GM18520 (cell line): Measurements from ENCODE around the gene GOPC.
"Not testable (repeated sequence)": the region's sequence is repeated elsewhere in the genome, so short reads cannot be mapped to it uniquely, and the experiment has no call there.

Experiments
- ATAC-seq: cut with Tn5 transposase; IDR thresholded peaks from one replicate; pipeline ENCODE4 v1.9.1; 2021; ENCODE audit not compliant: unreplicated experiment

Gene GOPC

DNA sequence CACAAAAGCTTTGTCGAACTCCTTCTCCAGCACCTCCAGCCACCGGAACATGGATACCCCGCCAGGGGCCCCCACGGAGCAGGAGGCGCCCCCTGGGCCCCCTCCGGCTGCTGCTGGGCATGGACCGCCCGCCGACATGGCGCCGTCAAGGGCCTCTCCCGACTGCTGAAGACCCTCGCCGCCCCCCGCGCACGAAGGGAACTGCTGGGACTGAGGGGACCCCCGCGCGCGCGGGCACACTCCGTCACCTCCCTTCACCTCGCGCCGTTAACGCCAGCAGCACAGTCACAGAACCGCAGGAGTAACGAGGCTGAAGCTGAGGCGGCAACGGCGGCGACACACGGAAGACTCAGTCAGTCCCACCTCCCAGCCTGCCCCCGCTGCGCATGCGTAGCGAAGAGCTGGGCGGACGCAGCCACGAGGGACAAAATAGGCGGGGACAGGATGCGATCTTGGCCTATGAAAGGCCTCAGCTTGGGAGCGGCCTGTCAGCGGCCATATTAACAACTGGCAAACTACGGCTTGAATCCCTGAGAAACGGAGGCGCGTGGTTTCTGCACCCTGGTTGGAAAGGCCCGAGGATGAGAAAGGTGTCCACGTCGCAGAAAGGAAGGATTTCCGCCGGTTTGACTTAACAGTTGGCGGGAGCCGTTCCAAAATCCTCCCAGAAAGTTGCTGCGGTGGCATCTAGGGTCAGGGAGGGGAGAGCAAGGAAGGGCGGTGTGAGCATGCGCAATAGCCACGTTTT, at the start of gene GOPC:
TSS of gene GOPC (minus strand) at position 361 of the 748 bp plus-strand sequence. CDS start at position 138, 223 bp downstream.
- peak; percentile 87 for ATAC-seq

DNA sequence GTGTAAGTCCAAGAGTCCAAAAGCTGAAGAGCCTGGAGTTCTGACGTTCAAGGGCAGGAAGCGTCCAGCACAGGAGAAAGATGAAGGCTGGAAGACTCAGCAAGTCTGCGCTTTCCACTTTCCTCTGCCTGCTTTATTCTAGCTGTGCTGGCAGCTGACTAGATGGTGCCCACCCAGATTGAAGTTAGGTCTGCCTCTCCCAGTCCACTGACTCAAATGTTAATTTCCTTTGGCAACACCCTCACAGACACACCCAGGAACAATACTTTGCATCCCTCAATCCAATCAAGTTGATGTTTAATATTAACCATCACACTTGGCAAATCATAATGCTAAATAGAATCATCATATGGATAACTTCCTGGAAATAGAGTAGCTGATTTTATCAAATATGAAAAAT, 49.7 kb upstream of the GOPC start:
- ATAC-seq = not testable (repeated sequence)

DNA sequence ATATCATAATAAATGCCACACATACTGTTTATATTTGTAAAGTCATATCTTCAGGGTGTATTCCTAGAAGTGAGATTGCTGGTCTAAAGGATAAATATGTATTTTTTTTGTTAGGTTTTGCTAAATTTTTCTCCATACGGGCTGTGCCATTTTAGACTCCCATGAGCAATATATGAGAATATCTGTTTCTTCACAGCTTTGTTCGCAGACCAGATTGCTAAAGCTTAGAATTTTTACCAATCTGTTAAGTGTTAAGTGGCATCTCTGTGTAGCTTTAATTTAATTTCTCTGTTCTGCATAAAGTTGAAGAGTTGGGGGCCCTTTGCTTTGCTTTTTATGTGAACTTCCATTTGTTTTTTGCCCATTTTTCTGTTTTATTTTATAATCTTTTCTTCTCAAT, 40.7 kb upstream of the GOPC start:
- ATAC-seq = no peak

DNA sequence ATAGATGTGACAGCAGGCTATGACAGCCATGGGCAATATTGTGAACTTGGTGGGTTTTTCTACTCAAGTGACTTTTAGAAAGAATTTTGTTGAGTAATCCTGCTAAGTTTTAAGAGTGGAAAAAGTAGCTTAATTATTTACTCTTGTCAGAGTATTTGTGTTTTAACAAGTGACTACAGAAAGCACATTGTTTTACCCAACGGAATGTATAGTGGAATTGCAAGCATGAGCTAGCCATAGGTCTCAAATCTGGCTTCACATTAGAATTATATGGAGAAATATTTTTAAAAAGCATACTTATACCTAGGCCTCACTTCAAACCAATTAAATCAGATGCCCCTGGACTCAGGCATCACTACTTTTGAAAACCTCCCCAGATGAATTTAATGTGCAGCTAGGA, 35.5 kb upstream of the GOPC start:
- ATAC-seq = no peak

DNA sequence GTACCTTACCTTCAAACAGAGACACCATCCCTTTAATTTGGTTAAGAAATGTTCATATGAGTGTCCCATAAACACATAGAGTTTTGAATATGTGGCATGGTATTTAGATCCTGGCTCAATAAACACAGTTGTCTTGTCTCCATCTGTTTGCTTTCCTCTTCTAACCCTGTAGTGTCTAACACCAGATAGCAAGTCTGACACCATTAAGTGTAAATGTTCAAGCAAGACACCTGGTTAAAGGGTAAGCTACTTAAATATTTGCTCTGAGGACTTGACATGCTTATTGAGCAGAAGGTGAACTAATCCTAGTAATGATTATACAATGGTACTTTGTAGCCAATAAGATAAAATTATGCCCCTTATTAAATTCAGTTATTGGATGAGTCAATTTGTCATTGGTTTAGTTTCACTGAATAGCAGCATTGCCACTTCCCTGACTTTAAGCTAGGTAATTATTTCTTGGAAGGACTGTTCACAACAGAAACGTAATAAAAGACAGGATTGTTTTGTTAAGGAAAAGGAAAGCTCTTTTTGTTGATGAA, 26.9 kb upstream of the GOPC start:
- ATAC-seq = no peak

DNA sequence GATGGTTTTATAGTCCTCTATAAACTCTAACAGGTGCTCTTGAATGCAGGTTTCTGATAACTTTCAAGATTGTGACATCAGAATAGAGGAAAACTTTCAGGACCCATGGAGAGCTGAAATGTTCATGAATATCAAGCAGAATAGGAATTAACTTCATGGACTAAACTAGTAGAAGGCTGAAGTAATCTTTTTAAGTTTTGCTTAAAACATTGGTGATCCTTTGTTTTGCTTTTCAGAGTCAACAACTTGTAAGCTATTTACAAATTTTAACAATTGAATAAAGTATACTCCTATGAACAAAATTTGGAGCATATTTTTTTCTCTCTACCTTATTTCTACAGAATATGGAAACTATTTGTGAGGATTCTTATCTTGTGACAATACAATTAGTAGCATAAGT, 25.2 kb upstream of the GOPC start:
- ATAC-seq = no peak

DNA sequence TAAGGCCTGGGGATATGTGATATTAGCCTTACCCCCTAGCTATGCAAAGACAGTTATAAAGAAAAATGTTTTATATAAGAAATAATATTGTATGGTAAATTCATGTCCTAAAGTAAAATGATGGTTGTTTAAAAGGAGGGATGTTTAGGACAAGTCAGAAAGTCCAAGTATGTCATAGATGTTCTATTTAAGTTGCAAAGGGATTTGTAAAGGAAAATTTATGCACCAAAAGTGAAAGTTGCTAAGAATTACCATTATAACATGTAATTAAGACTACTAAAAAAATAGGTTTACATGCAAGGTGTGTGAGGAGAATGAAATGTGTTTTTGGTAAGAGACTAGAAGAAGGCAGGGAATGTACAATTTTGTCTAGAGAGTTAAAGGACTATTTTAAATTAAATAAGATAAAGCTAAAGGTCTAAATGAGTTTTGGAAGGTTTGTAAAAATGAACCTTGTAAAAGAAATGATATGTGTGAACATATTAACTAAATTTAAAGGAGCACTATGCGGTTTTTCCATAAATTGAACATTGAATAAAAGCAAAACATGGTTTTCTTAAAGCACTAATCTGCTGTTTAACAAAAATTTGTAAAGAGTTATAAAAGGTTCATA, 22.7 kb upstream of the GOPC start:
- ATAC-seq = no peak

DNA sequence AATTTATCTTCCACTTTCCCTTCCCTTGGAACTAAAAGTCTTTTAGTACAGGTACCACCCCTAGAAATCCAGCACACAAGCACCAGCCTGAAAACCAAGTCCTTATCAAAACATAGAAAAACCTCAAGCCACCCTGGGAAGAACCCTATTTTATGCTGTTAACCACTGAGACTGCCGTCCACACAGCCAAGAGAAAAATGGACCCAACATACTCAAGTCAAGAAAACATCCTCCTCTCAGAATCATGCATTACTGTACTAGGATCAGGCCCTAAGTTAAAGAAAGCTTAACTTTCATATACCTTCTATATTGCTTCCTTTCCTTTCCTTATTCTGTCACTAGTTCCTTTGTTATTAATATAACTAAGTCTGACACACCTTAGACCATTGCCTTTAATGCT, 16.9 kb upstream of the GOPC start:
- ATAC-seq = no peak

DNA sequence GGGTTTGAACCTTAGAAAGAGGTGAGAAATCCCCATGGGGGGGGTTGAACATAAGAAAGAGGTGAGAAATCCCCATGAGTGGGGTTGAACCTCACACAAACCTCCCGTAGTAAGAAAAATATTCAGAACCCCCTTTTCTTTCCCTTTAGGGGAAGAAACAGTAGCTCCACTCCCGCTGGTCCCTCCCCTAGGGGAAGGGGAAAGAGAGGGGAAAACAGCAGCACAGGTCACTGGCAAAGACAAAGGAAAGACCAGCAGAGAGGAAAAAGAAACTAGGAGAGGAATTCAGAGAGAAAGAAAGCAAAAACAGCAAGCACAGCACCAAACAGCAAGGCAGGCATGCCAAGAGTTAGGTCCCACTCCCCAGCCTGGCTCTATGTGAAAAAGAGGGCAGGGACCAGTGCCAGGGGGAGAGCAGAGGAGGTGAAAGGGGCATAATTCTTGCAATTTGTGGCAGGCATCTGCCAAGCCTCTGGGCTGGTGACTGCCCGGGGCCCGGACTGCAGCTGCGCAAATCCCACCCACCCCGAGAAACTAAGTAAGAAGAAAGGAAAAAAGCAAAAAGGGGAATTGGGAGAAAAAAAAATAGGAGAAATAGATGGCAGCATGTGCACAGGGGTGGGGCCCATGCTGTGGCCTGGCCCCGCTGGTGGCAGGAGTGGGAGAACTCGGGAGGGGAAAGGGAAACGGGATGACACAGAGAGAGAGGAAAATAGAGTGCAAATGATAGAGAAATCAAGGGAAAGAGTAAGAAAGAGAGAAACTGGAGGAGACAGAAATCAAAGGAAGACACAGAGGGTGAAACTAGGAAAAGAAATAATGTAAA, 15.1 kb upstream of the GOPC start:
- ATAC-seq = no peak

DNA sequence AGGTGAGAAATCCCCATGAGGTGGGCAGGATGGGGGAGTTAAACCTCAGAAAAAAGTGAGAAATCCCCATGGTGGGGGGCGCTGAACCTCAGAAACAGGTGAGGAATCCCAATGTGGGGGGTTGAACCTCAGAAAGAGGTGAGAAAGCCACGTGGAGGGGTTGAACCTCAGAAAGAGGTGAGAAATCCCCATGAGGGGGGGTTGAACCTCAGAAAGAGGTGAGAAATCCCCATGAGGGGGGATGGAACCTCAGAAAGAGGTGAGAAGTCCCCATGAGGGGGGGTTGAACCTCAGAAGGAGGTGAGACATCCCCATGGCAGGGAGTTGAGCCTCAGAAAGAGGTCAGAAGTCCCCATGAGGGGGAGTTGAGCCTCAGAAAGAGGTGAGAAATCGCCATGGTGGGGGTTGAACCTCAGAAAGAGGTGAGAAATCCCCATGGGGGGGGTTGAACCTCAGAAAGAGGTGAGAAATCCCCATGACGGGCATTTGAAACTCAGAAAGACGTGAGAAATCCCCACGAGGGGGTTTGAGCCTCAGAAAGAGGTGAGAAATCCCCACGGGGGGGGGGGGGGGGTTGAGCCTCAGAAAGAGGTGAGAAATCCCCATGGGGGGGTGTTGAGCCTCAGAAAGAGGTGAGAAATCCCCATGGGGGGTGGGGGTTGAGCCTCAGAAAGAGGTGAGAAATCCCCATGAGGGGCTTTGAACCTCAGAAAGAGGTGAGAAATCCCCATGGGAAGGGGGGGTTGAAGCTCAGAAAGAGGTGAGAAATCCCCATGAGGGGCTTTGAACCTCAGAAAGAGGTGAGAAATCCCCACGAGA, 14.3 kb upstream of the GOPC start:
- ATAC-seq = no peak

DNA sequence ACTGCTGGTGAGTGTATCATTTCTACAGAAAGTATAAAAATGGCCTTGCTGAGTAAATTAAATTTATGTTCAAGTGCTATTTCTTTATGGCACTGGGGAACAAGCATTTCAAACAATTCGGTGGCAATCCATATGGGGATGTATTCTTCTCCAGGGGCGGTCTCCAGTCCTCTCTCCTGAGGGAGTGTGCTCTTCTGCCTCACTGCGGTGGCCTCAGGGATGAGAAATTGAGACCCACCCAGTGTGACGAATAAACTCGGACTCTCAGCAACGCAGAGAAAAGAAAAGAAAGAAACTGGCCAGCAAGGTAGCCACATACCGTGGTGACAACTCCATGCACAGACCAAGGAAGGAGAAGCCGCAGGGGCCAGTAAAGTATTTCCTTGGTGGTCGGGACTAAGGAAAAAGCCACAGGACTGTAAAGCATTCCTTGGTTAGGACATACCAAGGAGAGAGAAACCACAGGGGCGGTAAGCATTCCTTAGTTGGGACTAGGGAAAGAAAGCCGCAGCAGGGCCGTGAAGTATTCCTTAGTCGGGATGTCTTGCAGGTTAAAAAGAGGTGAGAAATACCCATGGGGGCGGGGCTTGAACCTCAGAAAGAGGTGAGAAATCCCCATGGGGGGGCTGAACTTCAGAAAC, 13.6 kb upstream of the GOPC start:
- no peak for ATAC-seq

DNA sequence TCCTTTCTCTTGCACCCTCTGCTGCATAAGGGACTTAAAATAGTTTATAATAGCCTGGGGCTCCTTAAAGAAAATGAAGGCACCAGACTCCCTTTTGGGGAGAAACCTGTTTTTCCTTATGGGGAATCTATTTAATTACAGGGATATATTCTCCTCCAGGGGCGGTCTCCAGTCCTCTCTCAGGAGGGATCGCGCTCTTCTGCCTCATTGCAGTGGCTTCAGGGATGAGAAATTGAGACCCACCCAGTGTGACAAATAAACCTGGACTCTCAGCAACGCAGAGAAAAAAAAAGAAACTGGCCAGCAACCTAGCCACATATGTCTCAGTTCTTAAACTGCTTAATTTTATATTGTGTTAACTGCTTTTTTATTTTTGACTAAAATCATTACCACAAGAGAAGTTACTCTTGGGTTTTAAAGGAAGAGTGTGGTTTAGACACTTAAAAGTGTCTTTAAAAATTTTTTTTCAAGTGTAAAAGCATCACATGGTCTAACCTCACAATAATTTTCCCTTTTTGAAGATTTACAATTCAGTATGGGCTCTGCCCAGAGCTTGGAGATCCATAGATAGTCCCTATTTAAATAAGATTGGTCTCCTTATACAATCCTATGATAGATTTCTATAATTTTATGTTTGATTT, 11.7 kb upstream of the GOPC start:
- no peak for ATAC-seq

DNA sequence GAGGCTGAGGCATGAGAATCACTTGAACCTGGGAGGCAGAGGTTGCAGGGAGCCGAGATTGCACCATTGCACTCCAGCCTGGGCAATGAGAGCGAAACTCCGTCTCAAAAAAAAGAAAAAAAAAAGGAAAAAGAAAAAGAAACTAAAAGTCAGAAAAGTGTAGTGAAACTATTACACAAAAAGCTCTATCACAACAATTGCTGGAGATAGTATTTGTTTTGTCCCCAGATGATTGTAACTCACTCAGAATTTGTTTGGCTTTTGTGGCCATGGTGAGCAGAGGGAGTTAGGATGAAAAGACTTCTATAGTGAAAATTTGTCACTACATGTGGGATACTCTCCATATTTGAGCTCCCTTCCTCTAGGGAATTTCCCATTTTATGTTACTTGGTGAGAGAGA, 5.2 kb upstream of the GOPC start:
- no peak for ATAC-seq

DNA sequence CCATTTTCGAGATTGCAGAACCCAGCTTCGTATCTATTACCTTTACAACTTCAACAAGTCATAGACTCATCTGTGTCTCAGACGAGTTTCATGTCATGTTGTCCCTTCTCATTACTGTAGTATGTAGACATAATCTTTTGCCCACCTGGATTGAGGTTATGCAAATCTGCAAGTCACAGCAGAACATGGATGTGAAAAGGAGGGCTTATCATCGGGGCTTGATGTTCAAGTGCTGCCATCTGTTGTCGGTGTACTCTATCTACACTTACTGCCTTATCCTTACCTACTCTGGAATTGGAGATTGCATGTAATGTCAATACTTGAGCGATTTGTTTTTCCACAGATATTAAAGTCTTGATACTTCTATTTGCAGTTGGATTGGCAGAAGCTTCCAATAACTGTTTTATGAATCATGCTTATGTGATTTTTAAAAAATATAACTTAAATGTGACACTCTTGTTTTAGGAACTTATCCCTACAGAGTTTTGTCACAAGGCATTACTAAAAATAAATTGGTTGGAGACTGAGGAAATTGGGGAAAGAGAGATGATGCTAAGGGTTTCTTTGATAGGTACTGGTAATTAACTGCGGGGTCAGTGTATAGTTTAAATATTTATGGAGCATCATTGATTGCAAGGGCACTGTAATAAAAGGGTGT, 3.0 kb upstream of the GOPC start:
- peak; percentile 36 for ATAC-seq

DNA sequence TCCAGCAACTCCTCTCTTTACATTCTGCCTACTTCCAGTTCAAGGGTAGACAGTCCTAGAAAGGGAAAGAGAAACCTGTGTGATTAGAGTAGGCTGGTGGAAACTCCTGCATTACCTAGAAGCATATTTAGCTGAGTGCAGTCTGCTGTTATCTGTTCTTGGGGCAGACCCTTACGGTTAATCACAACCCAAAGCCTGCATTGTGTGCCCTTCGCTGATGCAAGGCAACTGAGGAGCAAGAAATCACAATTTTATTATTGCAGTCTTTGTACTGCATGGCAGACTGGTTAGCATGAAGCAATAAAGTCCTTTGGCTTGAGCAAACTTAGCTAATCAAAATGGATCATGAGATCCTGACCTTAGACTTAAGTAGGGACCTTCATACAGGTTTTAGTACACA, 1.5 kb upstream of the GOPC start:
- no peak for ATAC-seq

DNA sequence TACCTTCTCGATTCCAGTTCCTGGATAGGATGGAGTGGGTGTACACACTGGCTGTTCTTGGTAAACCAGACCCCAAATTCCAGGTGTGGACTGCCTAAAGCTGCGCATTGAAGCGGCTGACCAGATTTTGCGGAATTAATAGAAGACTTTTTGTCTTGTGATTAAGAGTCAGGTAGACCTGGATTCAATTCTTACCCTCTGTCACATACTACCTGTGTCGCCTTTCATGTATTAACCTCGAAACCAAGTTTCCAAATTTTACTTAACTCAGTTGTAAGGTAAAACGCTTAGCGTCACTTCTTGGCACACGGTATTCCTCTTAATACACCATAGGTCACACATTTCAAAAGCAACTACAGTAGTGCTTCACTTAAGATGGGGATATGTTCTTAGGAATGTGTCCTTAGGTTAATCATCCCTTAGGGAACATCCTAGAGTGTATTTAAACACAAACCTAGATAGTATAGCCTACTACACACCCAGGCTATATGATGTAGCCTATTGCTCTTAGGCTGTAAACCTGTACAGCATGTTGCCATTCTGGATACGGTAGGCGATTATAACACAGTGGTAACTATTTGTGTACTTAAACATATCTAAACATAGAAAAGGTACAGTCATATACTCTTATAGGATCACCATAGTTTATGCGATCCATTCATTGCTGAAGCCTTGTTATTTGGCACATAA, 733 bp upstream of the GOPC start:
- ATAC-seq = no peak

DNA sequence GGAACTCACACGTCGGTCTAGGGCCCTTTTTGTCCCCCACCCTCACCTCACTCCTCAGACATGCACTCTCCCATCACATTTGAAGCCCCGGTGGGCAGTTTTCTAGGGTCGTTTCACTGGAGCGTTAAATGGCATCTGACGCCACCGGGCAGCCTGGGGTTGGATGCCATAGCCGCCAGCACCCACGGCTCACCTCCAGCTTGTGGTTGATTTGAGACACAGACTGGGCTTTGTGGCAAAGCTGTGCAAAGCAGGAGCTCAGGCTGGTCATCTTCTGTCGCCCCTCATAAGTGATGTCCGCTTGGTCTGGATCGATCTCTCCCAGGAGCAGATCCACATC, 530 bp downstream of the GOPC start:
- ATAC-seq = peak; percentile 2

DNA sequence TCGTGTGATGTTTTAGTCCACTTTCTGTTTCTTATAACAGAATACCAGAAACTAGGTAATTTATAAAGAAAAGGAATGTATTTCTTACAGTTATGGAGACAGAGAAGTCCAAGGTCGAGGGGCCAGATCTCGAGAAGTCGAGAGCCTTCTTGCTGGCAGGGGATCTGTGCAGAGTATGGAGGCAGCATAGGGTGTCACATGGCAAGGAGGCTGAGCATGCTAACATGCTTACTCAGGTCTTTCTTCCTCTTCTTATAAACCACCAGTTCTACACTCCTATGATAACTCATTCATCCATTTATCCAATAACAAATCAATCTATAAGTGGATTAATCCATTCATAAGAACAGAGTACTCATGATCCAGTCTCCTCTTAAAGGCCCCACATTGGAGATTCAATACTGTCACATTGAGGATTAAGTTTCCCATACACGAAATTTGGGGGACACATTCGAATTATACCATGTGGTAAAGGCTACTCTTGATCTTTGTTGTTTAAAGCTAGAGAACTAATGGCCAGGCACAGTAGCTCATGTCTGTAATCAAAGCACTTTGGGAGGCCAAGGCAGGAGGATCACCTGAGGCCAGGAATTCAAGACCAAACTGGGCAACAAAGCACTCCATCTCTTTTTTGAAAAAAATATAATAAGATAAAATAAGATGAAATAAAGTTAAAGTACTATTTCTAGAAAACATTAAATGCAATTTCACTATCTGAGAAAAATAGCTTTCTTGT, 2.1 kb downstream of the GOPC start:
- no peak for ATAC-seq
